Measurements from ENCODE around the gene RANBP3. TPM values are rescaled to one million over a fixed set of nuclear protein-coding genes. Genes with fewer than 3 reads are reported as not detected.

Gene RANBP3
- total and polyA plus RNA-seq, 2 of the 8 experiments (the other 6 are each of a cell fraction or from before 2014, with no cell fraction given) = 95.4 to 122 TPM

GRCh38 chr19:5975388-5975728, 2.6 kb downstream of the RANBP3 start (continued):
- TF ChIP-seq POU5F1 (IDR thresholded peaks at IDR 0.05; ENCODE audit: low read depth, low read length) (no peak), JUN (IDR thresholded peaks at IDR 0.05; ENCODE audit: low read depth, low read length) (no peak), USF2 (IDR thresholded peaks at IDR 0.05; ENCODE audit: low read length) (no peak), TCF12 (IDR thresholded peaks at IDR 0.05; ENCODE audit: low read depth, low read length) (no peak), RFX5 (IDR thresholded peaks at IDR 0.05; ENCODE audit: borderline replicate concordance, low read depth, low read length) (no peak)

Measured in H1 (cell line).